T47D (cell line): Measurements from ENCODE around the gene TMEM51.

ENCODE experiments used
- DNase-seq, 2 experiments: peaks; one replicate each; pipeline versions ENCODE4 v3.0.0 to v3.0.0-alpha.2; 2011 to 2012; ENCODE audit warnings: low read depth in 1 of 2, low spot score in 1 of 2
- JUND ChIP-seq: IDR thresholded peaks from 2 replicates; pipeline ENCODE4 v1.6.1; 2012; ENCODE audit warnings: low read depth
- in situ Hi-C: cut with HindIII; loops from 2 replicates; pipeline ENCODE4 v1.10.0; 2016; ENCODE audit warnings: low sequenced_read_pairs, low pct_unique_long_range_greater_than_20kb

The TMEM51 gene

DNA sequence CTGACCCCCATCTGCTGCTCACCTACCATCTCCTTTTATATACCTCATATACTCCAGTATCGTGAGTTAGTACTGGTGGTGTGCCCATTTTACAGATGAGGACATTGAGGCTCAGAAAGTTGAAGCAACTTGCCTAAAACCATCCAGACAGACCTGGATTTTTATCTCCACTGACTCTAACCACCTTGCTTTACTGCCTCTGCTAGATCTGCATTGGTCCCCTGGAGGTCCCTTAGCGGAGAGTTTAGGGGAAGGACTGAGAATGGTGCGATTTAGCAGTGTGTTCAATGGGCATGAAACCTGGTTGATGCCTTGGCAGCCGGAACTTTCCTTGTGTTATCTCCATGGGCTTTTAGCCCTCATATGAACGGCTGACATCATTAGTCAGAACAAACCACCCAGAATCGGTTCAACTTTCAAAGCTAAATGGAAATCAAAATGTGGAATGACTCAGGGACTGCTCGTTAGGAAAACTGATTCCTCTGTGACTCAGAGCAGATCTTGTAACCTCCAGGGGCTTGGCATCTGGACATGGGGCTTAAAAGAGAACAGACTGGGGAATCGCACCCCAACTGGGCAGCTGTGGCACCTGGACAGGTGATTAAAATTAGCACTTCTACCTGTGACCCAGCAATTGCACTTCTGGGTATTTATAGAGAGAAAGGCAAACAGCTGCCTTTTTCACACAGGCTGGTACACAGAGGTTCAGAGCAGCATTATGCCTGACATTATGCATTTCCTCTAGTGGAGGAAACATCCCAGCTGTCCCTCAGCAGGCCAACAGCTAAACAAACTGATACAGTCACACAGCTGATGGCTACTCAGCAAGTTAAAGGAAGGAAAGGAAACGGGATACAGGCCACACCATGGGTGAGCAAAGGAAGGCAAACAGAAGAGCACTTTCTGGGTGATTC, 25.3 kb downstream of the TMEM51 start:
- TF ChIP-seq JUND, result no peak
- in situ Hi-C loops, result no loop called here
- DNase-seq, result no peak

DNA sequence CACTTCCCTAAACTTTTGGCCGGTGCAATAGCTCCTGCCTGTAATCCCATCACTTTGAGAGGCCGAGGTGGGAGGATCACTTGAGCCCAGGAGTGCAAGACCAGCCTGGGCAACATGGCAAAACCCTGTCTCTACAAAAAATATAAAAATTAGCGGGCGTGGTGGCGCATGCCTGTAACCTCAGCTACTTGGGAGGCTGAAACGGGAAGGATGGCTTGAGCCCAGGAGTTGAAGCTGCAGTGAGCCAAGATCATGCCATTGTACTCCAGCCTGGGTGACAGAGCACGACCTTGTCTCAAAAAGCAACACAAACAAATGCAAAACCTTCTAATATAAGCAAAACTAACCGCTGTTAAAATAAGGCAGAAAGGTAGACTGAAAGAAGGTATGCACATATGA, 25.9 kb downstream of the TMEM51 start:
- in situ Hi-C loops, result no loop called here
- no peak for DNase-seq
- no peak for TF ChIP-seq JUND

DNA sequence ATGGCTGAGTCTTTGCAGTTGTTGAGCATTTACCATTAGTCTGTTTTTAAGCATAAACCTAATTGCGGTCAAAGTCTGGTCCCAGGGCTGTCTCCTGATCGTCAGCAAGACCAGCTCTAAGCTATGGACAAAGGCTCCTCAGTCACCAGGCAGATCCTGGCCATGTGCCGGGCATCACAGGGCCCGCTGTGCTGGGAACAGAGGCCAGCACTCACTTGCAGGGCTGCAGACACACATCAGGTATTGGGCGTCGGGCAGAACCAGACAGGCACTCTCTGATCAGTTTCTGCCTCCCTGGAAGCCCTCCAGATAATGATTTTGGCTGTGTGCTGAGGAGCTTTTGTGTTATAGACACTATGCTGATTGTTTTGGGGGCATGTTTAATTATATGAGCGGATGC, 26.6 kb downstream of the TMEM51 start:
- no peak for TF ChIP-seq JUND
- in situ Hi-C loops, result no loop called here
- no peak for DNase-seq

DNA sequence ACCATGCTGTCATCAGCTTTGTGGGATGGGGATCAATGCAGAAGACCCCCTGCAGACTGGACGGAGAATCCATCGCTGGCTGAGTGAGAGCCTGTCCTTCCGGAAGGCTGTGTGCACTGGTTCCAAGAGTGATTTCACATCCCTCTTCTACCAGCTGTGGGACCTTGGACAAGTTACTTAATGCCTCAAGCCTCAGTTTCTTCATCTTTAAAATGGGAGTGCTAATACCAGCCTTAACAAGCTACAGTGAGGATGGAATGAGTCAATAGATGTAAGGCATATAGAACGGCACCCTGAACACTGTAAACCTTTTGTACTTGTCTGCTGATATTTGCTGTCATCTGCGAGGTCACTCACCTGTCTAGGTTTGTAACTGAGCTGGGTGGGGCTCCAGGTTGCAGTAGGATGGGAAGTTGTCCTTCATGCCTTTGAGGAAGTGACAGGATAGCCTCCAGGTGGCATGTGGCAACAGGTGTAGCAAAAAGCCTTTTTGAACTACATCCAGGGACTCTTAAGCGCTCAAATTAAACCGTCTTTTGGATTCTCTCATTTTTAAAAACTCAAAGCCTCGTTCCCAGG, 27.5 kb downstream of the TMEM51 start:
- in situ Hi-C loops, result no loop called here
- no peak for TF ChIP-seq JUND
- DNase-seq, result no peak

DNA sequence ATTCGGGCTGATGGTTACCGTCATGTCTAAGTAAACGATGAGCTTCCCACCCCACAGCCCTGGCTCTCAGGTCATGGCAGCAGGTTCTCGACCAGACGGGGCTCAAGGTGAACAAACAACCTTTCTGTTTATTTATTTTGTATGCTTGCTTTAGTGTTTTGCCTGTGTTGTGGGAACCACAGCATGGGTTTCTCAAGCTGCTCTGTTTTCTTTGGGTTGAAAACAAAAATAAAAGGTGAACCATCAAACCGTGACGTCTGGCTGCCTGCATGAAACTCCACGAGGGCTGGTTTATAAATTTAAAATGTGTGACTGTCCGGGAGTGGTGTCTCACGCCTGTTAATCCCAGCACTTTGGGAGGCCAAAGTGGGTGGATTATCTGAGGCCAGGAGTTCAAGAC, 28.0 kb downstream of the TMEM51 start:
- no peak for DNase-seq
- no peak for TF ChIP-seq JUND
- in situ Hi-C loops, result no loop called here

DNA sequence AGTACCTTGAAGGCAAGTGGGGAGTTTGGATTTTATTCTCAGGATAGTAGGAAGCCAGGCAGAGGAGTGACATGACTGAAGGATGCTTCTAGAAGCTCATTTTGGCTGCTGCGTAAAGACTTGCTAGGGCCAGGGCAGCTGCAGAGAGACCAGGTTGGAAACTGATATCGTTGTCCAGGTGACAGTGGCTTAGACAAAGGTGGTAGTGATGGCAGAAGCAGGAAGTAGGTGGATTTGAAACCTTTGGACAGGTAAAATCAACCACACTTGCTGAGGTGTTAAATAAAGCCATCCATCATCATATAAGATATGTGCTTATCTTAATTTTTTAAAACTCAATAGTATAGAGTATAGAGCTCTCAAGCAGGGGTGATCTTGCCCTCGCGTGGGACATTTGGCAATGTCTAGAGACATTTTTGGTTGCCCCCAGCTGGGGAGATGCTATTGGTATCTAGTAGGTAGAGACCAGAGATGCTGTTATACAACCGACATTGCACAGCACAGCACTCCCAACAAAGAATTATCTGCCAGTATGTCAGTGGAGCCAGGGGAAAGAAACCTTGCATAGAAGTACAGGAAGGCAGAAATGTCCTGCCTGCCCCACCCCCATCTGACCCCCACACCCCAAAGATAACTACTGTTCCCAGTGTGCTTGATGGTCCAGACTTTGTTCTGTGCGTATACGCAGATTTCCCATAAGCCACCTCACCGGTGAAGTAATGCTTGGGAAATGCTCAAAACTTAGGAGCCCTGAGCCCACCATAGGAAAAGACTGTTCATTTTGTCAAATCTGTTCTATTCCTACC, 31.1 kb downstream of the TMEM51 start:
- TF ChIP-seq JUND, result no peak
- DNase-seq, result no peak
- in situ Hi-C loops, result no loop called here

DNA sequence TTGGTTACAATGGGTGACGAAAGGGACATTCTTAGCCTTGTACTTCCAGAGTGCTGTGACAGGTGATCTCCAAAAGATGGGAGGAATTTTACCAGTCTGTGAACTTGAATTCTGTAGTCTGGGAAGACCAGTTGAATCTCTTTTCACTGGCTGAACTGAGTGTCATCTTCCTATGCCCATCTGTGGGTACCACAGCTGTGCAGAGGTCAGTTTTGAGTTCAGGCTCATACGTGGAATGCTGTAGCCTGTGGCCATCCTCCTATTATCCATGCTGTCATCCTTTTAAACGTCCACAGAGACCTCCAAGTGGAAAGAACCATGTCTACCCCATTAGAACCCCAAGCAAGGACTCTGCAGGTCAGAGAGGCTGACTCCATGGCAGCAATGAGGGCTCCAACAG, 32.1 kb downstream of the TMEM51 start:
- no peak for DNase-seq
- TF ChIP-seq JUND, result no peak
- in situ Hi-C loops, result no loop called here

DNA sequence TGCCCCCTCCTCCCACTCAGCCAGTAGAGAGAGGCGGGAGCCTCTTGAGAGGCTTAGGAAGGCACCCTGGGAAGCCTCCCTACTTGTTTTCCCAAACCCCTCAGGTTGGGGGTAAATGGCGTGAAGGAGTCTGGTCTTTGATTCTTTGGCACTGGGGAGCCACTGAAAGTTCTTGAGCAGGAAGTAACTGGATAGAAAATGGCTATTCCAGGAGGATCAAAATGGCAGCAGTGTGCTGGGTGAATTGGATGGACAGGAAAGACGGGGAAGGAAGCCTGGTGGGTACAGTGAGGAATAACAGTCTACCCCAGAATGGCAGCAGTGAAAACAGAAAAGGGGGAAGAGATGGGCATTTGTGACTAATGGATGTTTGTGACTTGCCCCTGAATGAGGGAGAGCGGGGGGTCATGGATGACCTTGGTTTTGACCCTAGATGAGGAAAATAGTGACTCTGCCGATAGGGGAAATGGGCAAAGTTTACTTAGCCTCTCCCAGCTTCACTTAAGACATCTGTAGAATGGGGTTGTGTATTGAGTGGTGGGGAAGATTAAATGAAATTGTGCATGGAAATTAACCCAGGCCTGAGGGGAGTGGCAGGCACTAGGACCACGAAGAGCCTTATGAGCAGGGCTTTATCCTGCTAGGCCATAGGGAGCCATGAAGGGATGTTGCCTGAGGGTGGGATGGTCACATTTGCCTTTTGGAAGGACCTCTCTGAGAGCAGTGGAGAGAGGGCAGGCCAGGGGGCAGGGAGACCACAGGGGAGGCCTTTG, 32.7 kb downstream of the TMEM51 start:
- DNase-seq, result no peak
- in situ Hi-C loops, result no loop called here

DNA sequence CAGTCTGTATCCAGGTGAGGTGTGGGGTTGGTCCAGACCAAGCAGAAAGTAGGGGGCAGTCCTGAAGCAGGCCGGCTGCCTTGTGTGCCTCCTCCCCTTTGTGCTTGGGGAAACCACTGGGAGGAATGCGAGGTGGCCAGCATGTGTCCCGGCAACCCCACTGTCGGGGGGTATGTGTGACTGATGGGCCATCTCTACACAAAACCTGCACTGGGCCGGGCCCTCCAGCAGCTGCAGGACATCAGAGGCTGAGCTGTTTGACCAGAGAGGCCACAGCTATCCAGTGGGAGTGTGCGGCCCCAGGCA, 33.3 kb downstream of the TMEM51 start:
- DNase-seq, result no peak
- in situ Hi-C loops, result no loop called here
- TF ChIP-seq JUND, result no peak

More for the DNA sequence above, 32.7 kb downstream of the TMEM51 start:
- no peak for TF ChIP-seq JUND

DNA sequence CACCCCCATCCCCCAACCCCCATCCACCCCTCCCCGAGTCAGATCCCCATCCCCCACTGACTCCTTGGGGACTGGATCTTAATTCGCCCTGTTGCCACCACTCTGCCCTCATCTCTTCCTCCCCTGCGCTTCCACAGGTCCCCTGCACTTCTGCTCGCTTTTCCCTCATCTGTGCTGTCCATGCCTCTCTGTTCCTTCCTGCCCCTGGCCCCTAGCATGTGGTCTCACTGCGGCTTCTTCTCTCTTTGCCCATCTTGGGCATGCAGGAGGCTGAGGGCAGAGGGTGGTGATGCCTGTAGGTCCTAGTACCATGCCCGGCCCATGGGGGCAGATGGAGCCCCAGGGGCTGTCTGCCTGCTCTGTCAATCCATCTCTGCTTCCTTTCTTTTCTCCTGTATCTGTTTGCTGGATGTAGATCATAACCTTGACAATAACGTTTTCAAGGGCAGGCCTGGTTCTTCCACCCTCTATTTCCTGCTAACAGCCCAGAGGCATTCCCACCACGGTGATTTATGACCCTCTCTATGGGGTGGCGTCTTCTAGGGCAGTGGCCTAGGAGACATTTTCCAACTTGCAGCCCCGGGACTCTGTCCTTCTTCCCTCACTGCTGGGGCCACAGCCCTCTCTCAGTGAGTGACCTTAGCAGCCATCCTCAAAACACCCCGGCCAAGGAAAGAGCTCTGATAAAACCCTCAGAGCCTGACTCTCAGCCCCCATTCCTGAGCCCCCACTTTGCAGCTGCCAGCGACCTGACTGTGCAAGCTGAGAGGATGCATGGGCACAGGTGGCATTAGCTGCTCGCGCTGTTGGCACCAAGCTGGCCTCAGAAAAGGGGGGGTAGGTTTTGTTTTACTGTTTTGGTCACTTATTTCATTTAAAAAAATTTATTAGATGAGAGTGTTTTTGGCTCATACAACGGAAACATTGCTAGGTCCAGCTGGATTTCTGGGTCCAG, 33.9 kb downstream of the TMEM51 start:
- no peak for DNase-seq
- in situ Hi-C loops, result no loop called here
- no peak for TF ChIP-seq JUND

DNA sequence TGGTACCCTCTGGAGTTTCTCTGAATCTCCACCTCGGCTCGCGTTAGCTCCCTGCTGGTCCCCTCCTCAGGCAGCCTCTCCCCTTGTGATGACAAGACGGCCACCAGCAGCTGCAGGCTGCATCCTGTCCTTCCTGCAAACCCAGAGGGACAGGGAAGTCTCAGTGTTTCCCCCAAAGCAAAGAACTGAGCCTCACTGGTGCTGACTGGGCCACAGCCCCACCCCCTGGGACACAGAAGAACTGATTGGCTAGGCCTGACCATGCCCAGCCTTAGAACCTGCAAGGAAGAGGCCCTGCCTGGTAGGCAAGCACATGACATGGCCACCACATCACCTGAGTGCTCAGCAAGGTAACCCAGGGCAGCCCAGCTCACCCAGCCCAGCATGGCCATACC, 34.6 kb downstream of the TMEM51 start:
- TF ChIP-seq JUND, result no peak
- DNase-seq, result peak in 1 of 2 experiments; percentile 42
- in situ Hi-C loops, result no loop called here

DNA sequence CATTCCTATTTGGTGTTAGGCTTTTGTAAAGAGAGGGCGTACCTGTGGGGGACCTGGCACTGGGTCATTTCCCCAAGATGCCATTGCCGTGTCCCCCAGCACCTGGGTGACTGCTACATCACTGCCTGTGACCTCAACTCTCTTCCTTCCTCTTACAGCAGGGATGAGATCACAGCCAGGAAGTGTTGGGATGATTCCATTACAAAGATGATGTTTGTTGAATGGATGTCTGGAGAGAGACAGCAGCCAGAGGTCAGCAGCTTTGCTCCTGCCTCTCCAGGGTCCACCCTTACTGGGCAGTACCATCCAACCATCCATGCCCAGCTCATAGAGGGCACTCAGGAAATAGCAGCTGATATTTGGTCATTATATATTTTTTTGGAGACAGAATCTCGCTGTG, 35.1 kb downstream of the TMEM51 start:
- no peak for TF ChIP-seq JUND
- no peak for DNase-seq
- in situ Hi-C loops, result no loop called here
